ENCODE results near the gene TVP23B.
"Not testable (repeated sequence)": the region's sequence is repeated elsewhere in the genome, so short reads cannot be mapped to it uniquely, and the experiment has no call there.

Gene TVP23B

GRCh38 chr17:18780991-18781718 lies at the start of gene TVP23B:
Gene TVP23B, plus strand, starts transcription at chr17:18781183. Its CDS starts 111 bp downstream, at chr17:18781294.
- H3K27ac ChIP-seq (ENCODE audit: low read length); H3K27me3 ChIP-seq (ENCODE audit: low read depth, low read length); H3K36me3 ChIP-seq (ENCODE audit: control insufficient read depth in 1 of 2, insufficient read depth in 2 of 2, low read length in 2 of 2); H3K4me1 ChIP-seq (ENCODE audit: control insufficient read depth in 1 of 2, insufficient read depth in 2 of 2, low read length in 2 of 2); H3K9me3 ChIP-seq (ENCODE audit: control insufficient read depth in 1 of 2, low read length in 2 of 2): not testable (repeated sequence)
- peak within 1 kb of the TSS; percentile 7 to 61 for H3K4me3 ChIP-seq (ENCODE audit: low read depth in 1 of 2, low read length in 2 of 2)

GRCh38 chr17:18732438-18732837 lies 48.5 kb upstream of the TVP23B start:
- H3K4me3 ChIP-seq (ENCODE audit: low read depth in 1 of 2, low read length in 2 of 2); H3K4me1 ChIP-seq (ENCODE audit: control insufficient read depth in 1 of 2, insufficient read depth in 2 of 2, low read length in 2 of 2); H3K27ac ChIP-seq (ENCODE audit: low read length); H3K27me3 ChIP-seq (ENCODE audit: low read depth, low read length); H3K36me3 ChIP-seq (ENCODE audit: control insufficient read depth in 1 of 2, insufficient read depth in 2 of 2, low read length in 2 of 2); H3K9me3 ChIP-seq (ENCODE audit: control insufficient read depth in 1 of 2, low read length in 2 of 2): not testable (repeated sequence)

GRCh38 chr17:18733350-18733749 lies 47.6 kb upstream of the TVP23B start:
- not testable (repeated sequence) for H3K4me3 ChIP-seq (ENCODE audit: low read depth in 1 of 2, low read length in 2 of 2); H3K27me3 ChIP-seq (ENCODE audit: low read depth, low read length); H3K9me3 ChIP-seq (ENCODE audit: control insufficient read depth in 1 of 2, low read length in 2 of 2); H3K4me1 ChIP-seq (ENCODE audit: control insufficient read depth in 1 of 2, insufficient read depth in 2 of 2, low read length in 2 of 2); H3K36me3 ChIP-seq (ENCODE audit: control insufficient read depth in 1 of 2, insufficient read depth in 2 of 2, low read length in 2 of 2); H3K27ac ChIP-seq (ENCODE audit: low read length)

GRCh38 chr17:18739616-18740391 lies 41.2 kb upstream of the TVP23B start:
- not testable (repeated sequence) for H3K4me3 ChIP-seq (ENCODE audit: low read depth in 1 of 2, low read length in 2 of 2); H3K36me3 ChIP-seq (ENCODE audit: control insufficient read depth in 1 of 2, insufficient read depth in 2 of 2, low read length in 2 of 2); H3K27me3 ChIP-seq (ENCODE audit: low read depth, low read length); H3K9me3 ChIP-seq (ENCODE audit: control insufficient read depth in 1 of 2, low read length in 2 of 2); H3K4me1 ChIP-seq (ENCODE audit: control insufficient read depth in 1 of 2, insufficient read depth in 2 of 2, low read length in 2 of 2); H3K27ac ChIP-seq (ENCODE audit: low read length)

GRCh38 chr17:18741228-18741627 lies 39.8 kb upstream of the TVP23B start:
- not testable (repeated sequence) for H3K27me3 ChIP-seq (ENCODE audit: low read depth, low read length); H3K9me3 ChIP-seq (ENCODE audit: control insufficient read depth in 1 of 2, low read length in 2 of 2); H3K27ac ChIP-seq (ENCODE audit: low read length); H3K4me1 ChIP-seq (ENCODE audit: control insufficient read depth in 1 of 2, insufficient read depth in 2 of 2, low read length in 2 of 2); H3K4me3 ChIP-seq (ENCODE audit: low read depth in 1 of 2, low read length in 2 of 2); H3K36me3 ChIP-seq (ENCODE audit: control insufficient read depth in 1 of 2, insufficient read depth in 2 of 2, low read length in 2 of 2)

GRCh38 chr17:18743699-18744421 lies 37.1 kb upstream of the TVP23B start, which contains the start of gene FBXW10:
Gene FBXW10, plus strand, starts transcription at chr17:18744054. Its CDS starts 191 bp downstream, at chr17:18744245.
- H3K4me1 ChIP-seq (ENCODE audit: control insufficient read depth in 1 of 2, insufficient read depth in 2 of 2, low read length in 2 of 2); H3K36me3 ChIP-seq (ENCODE audit: control insufficient read depth in 1 of 2, insufficient read depth in 2 of 2, low read length in 2 of 2); H3K27ac ChIP-seq (ENCODE audit: low read length); H3K27me3 ChIP-seq (ENCODE audit: low read depth, low read length); H3K9me3 ChIP-seq (ENCODE audit: control insufficient read depth in 1 of 2, low read length in 2 of 2); H3K4me3 ChIP-seq (ENCODE audit: low read depth in 1 of 2, low read length in 2 of 2): not testable (repeated sequence)

DNA sequence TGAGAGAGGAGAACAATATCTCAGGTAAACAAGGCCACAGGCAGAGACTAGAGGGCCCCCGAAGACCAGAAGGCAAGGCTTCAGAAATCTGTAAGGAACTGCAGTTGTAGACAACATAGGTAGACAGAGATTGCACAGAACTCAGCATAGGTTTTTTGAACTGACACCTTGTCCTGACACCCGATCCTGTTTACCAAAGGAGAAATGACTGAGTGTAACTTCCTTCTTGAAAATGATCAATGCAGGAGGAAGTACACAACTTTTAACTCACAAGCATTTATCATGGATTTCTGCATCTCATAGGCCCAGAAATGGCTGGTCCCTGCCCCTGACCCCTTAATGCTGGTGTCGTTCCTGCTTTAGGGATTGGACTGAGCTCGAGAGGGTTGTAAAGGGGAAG lies 36.3 kb upstream of the TVP23B start:
- H3K4me3 ChIP-seq (ENCODE audit: low read depth in 1 of 2, low read length in 2 of 2); H3K27me3 ChIP-seq (ENCODE audit: low read depth, low read length); H3K27ac ChIP-seq (ENCODE audit: low read length); H3K36me3 ChIP-seq (ENCODE audit: control insufficient read depth in 1 of 2, insufficient read depth in 2 of 2, low read length in 2 of 2); H3K4me1 ChIP-seq (ENCODE audit: control insufficient read depth in 1 of 2, insufficient read depth in 2 of 2, low read length in 2 of 2); H3K9me3 ChIP-seq (ENCODE audit: control insufficient read depth in 1 of 2, low read length in 2 of 2): not testable (repeated sequence)

DNA sequence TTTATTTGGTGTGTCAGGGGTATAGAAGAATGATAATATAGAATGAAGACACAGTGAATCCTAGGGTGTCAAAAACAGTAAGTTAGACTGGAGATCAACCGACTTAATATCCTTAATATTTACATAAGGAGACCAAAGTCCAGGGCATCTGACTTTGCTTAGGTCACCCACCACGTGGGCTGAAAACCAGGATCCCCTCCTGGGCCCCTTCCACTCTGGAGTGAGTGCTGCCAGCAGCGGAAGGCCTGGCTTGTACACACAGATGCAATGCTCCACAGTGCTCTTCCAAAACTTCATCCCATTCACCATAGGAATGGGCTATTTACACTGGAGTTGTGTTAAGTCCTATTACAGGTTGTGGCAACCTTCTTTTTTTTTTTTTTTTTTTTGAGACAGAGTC lies 34.4 kb upstream of the TVP23B start:
- not testable (repeated sequence) for H3K27ac ChIP-seq (ENCODE audit: low read length)

GRCh38 chr17:18747501-18747900 lies 33.5 kb upstream of the TVP23B start:
- H3K27ac ChIP-seq (ENCODE audit: low read length); H3K4me1 ChIP-seq (ENCODE audit: control insufficient read depth in 1 of 2, insufficient read depth in 2 of 2, low read length in 2 of 2); H3K27me3 ChIP-seq (ENCODE audit: low read depth, low read length); H3K36me3 ChIP-seq (ENCODE audit: control insufficient read depth in 1 of 2, insufficient read depth in 2 of 2, low read length in 2 of 2); H3K9me3 ChIP-seq (ENCODE audit: control insufficient read depth in 1 of 2, low read length in 2 of 2); H3K4me3 ChIP-seq (ENCODE audit: low read depth in 1 of 2, low read length in 2 of 2): not testable (repeated sequence)

More for the DNA sequence above, 34.4 kb upstream of the TVP23B start:
- H3K27me3 ChIP-seq (ENCODE audit: low read depth, low read length); H3K4me1 ChIP-seq (ENCODE audit: control insufficient read depth in 1 of 2, insufficient read depth in 2 of 2, low read length in 2 of 2); H3K9me3 ChIP-seq (ENCODE audit: control insufficient read depth in 1 of 2, low read length in 2 of 2); H3K4me3 ChIP-seq (ENCODE audit: low read depth in 1 of 2, low read length in 2 of 2); H3K36me3 ChIP-seq (ENCODE audit: control insufficient read depth in 1 of 2, insufficient read depth in 2 of 2, low read length in 2 of 2): not testable (repeated sequence)

DNA sequence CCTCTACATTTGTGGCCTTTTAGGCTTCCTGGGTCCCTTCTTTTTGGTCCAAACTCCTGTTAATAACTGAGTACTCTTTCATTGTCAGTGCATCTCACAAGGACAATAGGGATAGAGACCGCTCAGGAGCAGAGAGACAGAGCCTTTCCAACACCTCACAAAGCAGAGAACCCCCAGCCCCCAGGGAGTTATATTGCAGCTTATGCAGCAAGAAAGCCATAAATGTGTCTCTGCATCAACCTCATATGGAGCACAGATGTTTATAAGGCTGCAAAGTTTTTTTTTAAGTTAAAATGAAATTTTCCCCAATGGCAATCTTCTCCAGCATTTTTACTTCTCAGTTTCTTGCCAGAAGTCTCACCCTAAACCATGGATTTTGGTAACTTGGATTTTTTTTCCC lies 30.7 kb upstream of the TVP23B start:
- H3K27me3 ChIP-seq (ENCODE audit: low read depth, low read length); H3K9me3 ChIP-seq (ENCODE audit: control insufficient read depth in 1 of 2, low read length in 2 of 2); H3K4me3 ChIP-seq (ENCODE audit: low read depth in 1 of 2, low read length in 2 of 2); H3K36me3 ChIP-seq (ENCODE audit: control insufficient read depth in 1 of 2, insufficient read depth in 2 of 2, low read length in 2 of 2); H3K27ac ChIP-seq (ENCODE audit: low read length); H3K4me1 ChIP-seq (ENCODE audit: control insufficient read depth in 1 of 2, insufficient read depth in 2 of 2, low read length in 2 of 2): not testable (repeated sequence)

GRCh38 chr17:18753829-18754409 lies 27.1 kb upstream of the TVP23B start:
- H3K9me3 ChIP-seq (ENCODE audit: control insufficient read depth in 1 of 2, low read length in 2 of 2); H3K27ac ChIP-seq (ENCODE audit: low read length); H3K4me1 ChIP-seq (ENCODE audit: control insufficient read depth in 1 of 2, insufficient read depth in 2 of 2, low read length in 2 of 2); H3K4me3 ChIP-seq (ENCODE audit: low read depth in 1 of 2, low read length in 2 of 2); H3K27me3 ChIP-seq (ENCODE audit: low read depth, low read length); H3K36me3 ChIP-seq (ENCODE audit: control insufficient read depth in 1 of 2, insufficient read depth in 2 of 2, low read length in 2 of 2): not testable (repeated sequence)
